Suppressor macrophage (primary cell): ENCODE measurements around the gene PPP1R7.

Experiments used
- DNase-seq, 4 experiments: peaks; one replicate each; pipeline ENCODE4 v3.0.0-alpha.2; 2020 to 2022

Gene PPP1R7

DNA sequence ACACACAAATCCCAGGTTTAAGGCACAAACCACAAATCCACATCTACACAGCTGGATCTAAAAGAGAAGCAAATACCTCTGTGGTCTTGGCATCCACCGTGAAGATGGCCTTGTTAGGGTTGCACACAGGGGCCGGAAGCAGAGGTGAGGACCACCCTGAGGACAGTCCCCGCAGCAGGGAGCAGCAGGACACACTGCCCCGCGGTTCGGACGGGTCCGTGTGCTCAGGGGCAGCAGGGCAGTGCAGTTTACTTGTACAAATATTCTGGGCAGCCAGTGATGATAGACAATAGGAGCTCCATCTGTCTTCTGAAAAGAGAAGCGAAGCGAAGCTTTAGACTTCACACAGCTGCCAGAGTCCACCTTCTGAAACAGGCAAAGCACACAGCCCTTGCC lies 9.8 kb upstream of the PPP1R7 start:
- no peak for DNase-seq

- no peak for DNase-seq
These were observed 9.0 kb upstream of the PPP1R7 start for GRCh38 chr2:241141214-241141770.

GRCh38 chr2:241142063-241142462 lies 8.2 kb upstream of the PPP1R7 start:
- no peak for DNase-seq

DNA sequence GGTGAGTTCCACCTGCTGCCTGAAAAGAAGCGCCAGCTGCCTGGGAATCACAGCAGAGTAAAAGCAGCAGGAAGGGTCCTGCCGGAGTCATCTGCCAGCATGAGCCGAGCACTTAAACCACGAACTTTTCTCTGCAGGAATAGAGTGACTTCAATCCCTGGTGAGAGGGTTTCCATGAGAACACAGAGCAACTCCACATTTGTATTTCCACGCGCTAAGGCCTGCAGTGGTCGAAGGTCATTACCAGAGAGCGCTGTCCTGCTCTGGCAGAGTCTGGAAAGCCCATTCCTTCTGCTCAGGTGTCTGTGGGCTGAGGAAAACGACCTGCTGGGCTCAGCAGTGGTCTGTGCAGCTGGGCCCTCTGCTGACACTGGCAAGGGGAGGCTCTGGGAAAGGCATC lies 7.7 kb upstream of the PPP1R7 start:
- DNase-seq, result no peak

GRCh38 chr2:241146286-241146685 lies 4.0 kb upstream of the PPP1R7 start:
- no peak for DNase-seq

DNA sequence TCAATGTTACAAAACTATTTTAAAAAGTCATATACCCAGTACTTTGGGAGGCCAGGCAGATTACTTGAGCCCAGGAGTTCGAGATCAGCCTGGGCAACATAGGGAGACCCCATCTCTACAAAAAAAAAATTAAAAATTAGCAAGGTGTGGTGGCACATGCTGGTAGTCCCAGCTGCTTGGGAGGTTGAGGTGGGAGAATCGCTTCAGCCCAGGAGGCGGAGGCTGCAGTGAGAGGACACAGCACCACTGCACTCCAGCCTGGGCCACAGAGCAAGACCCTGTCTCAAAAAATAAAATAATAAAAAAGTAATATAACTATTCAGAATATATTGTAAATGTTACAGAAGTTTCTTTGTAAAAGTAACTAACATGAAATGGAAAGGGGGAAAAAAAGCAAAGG lies 2.9 kb upstream of the PPP1R7 start:
- DNase-seq, result no peak

DNA sequence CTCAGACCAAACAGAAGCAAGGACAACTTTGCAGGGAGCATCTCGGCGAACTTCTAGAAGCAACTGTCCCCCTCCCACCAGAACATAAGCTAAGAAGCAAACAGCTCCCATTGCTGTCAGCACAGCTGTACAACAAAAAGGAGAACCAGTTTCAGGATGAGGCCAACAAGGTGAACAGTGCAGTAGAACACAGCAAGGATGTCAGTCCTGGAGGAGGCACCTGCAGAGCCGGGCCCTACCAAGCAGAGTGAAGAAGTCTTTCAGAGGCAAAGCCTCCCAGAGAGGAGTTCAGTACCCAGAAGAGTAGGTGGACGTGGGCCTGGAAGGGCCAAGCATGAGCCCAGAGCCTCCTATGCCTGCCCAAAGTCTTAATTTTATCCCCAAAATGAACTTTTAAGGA lies 2.0 kb upstream of the PPP1R7 start:
- no peak for DNase-seq

- peak; percentile 94 to 97 (median 96) for DNase-seq
These were observed 1.2 kb upstream of the PPP1R7 start, which contains the start of gene PASK for GRCh38 chr2:241148891-241149674. Gene PASK (minus strand): TSS chr2:241149472. CDS start chr2:241143032, 6,440 bp downstream.

- DNase-seq, result no peak
These were observed 667 bp upstream of the PPP1R7 start for GRCh38 chr2:241149675-241149924.

DNA sequence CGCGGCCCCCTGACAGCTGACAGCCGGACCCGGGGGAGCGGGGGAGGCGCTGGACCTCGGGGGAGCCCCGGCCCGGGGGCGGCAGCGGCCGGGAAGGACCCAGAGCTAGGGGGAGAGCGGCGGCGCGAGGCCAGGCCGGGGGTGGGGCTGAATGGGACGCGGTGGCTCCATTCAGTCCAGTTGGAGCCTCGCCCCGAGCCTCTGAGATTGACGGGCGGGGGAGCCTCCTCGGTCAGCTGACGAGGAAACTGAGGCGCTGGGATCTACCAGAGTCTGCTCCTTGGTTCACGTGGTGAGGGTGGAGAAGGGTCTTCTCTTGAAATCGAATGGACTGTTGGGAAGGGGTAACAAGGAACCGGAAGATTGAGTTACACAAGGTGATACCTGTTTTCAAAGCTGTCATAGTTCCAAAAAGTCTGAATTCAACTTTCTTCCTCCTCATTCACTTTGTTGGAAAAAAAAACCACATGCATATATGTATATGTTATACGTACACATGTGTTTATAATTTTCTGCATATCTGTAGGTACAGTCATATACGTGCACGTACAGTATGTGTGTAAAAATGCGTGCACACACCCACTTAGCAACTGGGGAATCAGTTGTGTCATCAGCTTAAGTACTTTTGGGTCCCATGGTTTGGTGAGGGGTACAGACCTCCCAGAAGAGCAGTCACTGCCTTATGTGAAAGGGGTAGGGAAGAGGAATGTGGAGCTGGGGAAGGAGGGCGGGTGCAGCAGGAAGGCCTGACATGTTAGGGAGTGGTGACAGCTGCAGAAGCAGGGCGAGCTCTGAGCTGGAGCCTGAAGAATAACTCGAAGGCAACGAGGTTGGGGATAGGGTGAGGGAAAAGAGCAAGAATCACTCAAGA lies 628 bp downstream of the PPP1R7 start:
- DNase-seq, result peak in 1 of 4 experiments; percentile 4

GRCh38 chr2:241151934-241152660 lies 1.8 kb downstream of the PPP1R7 start:
- no peak for DNase-seq

- DNase-seq, result no peak
These were observed 3.3 kb downstream of the PPP1R7 start for GRCh38 chr2:241153616-241154015.

DNA sequence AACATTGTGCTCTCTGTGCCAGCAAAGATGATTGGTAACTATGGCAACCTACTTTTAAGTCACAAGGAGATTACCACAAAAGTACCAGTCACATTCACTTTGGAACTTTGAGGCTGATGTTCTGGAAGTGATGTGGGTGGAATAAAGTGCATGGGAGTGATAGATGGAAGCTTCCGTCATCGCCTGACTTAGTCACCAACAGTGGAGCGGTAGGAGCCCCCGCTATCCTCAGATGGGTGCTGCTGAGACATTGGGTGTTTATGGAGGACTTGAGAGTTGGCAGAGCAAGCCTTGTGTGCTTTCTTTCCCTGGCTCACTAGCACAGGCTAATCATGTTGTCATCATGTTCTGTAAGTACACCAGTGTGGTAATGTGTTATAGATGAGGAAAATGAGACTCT lies 4.6 kb downstream of the PPP1R7 start:
- no peak for DNase-seq

GRCh38 chr2:241155936-241156335 lies 5.7 kb downstream of the PPP1R7 start:
- DNase-seq, result no peak

GRCh38 chr2:241156971-241157441 lies 6.7 kb downstream of the PPP1R7 start:
- DNase-seq, result peak; percentile 69 to 87 (median 85)

DNA sequence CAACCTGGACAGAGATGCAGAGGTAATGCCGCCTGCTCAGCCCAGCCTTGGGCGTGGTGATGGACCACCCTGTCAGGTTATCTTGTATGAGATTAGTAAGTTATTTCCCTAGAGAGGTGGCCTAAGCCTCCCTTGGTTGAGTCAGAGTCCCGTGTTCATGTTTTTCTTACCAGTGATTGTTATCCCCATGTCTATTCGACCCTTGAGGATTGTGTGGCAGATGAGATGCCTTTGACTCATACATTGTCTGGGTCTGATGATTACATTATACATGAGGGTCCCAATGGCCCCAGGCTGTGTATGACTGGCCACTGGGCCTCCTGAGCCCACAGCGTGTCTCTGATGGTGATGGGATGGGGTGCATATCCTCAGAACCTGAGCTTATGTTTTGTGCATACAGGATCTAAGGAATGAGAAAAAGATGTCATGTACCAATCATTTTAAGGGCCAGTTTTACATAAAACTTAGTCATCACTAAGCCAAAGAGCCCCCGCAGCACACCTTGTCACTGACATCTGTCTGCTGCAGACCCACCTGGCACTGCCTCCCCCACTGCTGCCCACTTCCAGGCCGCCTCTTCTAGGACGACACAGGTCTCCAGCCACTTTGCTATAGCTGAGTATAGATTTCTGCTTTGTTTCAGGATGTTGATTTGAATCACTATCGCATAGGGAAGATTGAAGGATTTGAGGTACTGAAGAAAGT lies 7.7 kb downstream of the PPP1R7 start:
- no peak for DNase-seq

DNA sequence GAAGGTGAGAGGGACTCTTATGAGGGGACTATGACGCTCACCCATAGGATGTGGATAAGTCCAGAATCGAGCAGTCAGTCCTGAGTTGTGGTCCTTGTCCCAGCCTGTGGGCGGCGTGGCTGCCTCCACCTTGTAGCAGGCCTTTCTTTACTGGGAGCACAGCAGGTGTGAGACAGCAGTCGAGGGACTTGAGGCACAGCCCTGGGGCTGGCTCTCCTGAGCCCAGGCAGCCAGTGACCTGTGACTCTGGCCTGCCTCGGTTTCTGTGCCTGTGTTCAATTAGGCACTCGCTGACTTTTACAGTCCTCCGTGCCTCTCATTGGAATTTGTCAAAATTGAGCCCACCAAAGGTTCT lies 8.3 kb downstream of the PPP1R7 start:
- DNase-seq, result no peak

GRCh38 chr2:241159116-241159515 lies 8.8 kb downstream of the PPP1R7 start:
- no peak for DNase-seq

GRCh38 chr2:241160318-241160717 lies 10.1 kb downstream of the PPP1R7 start:
- no peak for DNase-seq

- DNase-seq, result peak; percentile 39 to 81 (median 71)
These were observed 11.5 kb downstream of the PPP1R7 start for GRCh38 chr2:241161646-241162281.

DNA sequence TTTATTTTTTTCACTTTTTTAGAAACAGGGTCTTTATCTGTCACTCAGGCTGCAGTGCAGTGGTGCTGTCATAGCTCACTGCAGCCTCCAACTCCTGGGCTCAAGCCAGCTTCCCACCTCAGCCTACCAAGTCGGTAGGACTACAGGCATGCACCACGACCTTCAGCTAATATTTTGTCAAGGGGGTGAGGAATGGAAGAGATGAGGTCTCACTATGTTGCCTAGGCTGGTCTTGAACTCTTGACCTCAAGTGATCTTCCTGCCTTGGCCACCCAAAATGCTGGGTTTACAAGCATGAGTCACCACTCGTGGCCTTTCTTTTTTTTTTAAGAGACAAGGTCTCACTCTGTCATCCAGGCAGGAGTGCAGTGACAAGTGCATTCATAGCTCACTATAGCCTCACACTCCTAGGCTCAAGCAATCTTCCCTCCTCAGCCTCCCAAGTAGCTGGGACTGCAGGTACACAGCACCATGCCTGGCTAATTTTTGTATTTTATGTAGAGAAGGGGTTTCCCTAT lies 13.4 kb downstream of the PPP1R7 start:
- DNase-seq, result no peak

DNA sequence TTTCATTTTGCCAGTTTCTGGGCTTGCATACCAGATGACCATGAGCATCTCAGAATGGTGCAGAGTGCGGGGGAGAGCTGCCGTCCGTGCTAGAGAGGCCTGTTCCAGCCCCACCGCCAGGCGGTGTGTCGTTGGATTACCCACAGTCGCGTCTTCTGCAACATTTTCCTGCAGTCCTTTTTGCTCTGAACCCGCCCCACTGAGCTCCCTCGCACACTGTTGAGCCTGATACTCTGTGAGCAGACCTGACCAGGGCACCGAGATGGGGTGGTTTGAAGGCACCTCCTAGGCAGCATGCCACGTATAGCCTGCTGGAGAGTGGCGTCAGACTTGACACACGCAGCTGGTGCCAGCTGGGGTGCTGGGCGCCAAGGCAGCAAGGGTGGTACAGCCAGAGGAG lies 18.1 kb downstream of the PPP1R7 start:
- no peak for DNase-seq
